GM19463 (cell line): ENCODE data around the gene OSBPL5.

ENCODE experiments used
- ATAC-seq: cut with Tn5 transposase; IDR thresholded peaks from one replicate; pipeline ENCODE4 v1.9.1; 2021; ENCODE audit warnings: mild to moderate bottlenecking, moderate library complexity; ENCODE audit not compliant: unreplicated experiment

Gene OSBPL5

GRCh38 chr11:3152471-3153110, 12.5 kb downstream of the OSBPL5 start:
- no peak for ATAC-seq

GRCh38 chr11:3150726-3151125, 14.4 kb downstream of the OSBPL5 start:
- ATAC-seq, result no peak

DNA sequence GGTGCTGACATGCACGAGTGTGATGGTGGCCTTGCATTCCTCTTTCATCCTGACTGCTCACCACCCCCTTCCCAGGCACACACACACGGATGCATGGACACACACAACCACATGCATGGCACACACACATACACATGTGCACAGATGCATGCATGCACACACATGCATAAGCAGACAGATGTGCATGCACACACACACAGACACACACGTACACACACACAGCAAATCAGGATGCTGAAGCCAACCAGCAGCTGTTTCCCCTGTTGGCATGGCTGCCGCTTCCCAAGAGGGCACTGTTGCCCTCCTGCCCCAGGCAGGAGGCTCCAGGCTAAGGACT, 15.3 kb downstream of the OSBPL5 start:
- ATAC-seq, result no peak

- no peak for ATAC-seq
These were observed 15.9 kb downstream of the OSBPL5 start for GRCh38 chr11:3148990-3149851.

GRCh38 chr11:3148255-3148989, 16.7 kb downstream of the OSBPL5 start:
- no peak for ATAC-seq

- no peak for ATAC-seq
These were observed 17.5 kb downstream of the OSBPL5 start for GRCh38 chr11:3147626-3148025.

DNA sequence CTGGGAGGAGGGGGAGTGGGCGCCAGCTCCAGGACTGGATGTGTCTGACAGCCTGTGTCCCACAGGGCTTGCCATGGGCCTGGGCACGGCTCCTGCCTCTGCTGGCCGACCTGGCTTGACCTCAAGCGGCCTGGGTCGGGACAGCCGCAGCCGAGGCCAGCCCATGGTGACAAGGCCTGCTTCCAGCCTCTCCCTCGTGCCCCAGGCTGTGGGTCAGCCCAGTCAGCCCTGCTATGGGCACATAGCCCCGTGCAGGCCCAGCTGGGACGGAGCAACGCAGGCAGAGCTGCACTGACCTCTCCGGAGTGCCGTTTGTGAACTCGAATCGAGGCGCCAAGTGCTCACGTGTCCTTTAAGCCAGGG, 17.9 kb downstream of the OSBPL5 start:
- no peak for ATAC-seq

DNA sequence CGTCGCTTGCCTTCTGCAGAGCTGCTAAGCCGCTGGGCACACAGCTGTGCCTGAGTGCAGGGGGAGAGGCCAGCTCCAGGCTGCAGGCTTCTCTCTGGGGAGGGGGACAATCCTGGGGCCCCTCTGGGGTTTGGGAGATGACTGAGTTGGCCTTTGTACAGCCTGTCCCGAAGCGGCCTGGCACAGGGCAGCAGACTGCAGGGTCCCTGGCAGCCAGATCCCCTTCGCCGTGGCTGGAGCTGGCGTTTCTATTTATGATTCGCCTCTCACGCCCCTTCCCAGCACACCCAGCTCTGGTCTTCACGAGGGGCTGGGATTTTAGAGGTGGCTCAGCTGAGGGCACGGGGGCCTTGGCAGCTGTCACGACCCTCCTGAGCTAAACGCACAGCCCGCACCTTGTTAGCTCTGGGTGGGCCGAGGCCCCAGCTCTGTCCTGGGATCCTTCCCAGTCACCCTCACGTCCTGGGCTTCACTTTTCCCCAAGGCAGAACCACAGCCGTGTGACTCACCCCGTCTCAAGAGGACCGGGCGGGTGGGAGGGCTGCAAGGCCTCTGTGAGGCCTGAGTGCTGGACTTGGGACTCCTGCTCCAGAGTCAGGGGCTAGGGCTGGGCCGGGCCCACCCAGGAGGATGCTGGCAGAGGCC, 18.4 kb downstream of the OSBPL5 start:
- ATAC-seq, result no peak

DNA sequence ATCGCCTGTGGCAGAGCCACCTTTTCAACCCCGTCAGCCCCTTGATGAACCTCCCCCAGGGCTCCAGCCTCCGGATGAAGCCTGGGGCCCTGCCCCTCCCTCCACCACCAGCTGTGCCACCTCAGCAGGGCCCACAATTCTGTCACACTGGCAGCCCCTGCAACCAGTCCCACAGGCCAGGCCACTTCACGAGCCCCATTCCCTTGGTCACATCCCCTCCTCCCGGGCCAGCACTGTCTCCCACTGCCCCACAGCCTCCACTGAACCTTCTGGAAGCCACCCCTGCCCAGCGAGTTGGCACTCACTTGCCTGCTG, 19.9 kb downstream of the OSBPL5 start:
- no peak for ATAC-seq

DNA sequence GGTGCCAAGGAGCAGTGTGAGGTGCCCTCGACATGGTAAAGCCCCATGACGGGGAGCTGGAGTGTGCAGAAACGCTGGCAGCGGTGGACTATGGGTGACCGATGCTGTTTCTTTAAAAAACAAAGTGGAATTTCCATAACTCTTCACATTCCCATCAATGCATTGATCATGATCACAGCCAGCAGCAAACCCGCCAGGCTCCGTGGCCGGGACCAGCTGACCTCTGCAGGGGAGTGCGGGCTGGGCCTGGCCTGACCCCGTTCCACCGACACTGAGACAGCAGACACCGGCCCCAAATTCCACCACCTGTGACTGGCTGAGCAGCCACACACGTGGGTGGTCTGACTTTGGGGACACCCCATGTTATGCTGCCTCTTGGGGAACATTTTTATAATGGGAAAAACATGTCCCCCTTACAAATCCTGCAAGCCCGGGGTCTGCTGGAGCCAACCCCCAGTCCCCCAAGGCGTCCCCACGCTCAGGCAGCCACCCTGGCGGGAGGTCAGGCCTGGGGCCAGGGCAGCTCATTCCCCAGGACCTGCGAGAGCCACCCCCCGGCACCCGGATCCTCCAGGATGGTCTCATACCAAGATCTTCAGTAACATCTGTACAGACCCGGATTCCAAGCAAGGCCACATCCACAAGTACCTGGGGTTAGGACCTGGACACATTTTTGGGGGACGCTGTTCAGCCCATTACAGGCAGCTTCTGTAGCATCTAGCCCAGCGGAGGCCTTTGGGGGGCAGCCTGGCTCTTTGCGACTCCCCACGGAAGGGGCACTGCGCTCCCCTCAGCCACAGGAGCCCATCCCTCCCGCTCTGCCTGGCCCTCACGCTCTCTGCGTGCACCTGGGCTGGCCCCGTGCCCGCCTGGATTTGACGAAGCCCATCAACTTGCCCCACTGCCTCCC, 20.6 kb downstream of the OSBPL5 start:
- ATAC-seq, result no peak

DNA sequence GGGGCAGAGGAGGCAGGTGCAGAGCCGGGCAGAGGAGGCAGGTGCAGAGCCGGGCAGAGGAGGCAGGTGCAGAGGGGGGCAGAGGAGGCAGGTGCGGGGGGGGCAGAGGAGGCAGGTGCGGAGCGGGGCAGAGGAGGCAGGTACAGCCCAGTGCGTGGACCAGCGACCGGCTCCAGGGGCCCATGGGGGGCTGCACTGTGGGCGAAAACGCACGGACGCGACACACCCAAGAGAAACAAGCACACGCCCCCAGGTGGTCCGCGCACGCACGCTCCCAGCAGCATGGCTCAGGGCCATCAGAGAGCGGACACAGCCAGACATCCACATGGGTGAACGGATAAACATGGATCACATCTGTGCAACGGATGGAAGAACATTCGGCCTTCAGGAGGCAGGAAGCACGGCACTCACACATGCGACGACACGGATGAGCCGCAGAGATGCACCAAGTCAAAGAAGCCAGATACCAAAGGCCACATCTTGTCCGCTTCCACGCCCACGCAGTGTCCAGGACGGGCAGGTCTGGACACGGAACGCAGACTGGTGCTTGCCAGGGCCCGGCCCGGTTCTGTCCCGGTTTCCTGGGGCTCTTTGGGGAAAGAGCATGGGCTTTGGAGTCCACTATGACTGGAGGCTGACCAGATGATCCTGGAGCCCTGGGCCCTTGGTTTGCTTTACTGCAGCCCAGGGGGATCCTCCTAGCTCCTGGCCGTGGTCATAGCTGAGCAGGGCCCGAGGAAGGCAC, 21.8 kb downstream of the OSBPL5 start:
- ATAC-seq, result no peak

DNA sequence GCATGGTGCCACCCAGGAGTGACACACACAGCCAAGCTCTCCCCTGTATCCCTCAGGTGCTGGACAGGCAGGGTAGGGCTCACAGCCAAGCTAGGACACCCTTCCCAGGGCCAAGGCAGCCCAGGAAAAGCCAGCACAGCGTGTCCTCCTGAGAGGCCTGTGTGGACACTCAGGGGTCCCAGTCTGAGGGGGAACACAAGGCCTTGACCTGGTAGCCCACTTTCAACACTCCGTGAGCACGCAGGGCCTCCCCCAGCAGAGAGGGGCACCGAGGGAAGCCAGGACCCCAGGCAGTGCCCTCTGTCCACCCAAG, 24.9 kb downstream of the OSBPL5 start:
- no peak for ATAC-seq

DNA sequence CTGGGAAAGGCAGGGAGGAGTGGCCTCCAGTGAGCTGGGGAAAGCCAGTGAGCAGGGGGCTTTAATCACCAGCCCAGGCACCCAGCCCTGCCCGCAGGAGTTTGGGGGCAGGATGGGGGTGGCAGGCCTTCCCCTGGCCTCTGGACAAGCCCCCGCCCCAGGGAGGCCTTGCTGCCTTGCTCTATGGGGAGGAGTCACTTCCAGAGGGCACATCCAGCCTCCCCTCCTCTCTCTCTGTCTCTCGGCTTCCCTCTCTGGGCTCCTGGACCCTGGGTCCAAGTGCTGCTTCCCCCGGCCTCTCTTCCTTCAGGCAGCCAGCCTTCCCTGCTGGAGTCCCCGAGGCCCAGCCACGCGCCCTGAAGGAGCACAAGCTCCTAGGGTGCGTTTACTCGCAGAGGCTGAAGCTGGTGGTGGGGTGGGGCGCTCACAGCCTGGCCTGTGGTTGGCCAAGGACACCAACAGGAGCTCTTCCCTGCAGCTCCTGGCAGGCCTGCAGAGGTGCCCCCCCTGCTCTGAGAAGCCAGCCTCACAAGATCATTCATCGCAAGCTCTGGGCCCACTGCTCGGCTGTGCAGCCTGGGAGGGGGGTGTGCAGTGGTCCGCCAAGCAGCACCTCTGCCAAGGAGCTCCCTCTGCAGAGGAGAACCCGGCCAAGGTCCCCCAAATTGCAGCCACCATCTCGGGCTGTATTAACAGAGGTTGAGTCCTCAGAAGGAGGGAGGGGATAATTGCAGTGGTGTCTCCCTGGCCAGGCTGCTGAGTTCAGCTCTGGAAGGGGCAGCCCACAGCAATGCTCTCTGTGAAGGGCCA, 25.4 kb downstream of the OSBPL5 start:
- no peak for ATAC-seq

DNA sequence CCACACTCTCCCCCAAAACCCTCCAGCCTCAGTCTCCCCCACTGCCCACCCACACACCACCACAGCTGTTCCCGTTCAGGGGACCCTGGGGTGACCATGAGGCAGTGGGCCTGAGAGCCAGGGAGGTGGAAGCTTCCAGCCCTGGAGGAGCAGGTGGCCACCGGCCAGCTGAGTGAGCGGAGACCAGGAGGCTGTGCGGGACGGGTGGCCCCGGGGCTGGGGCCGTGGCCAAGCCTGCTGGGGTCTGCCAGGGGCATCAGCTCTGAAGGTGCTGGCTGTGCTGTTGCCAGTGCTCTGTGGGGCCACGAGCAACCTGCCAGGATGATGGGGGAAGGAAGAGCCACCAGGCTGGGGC, 26.0 kb downstream of the OSBPL5 start:
- no peak for ATAC-seq

DNA sequence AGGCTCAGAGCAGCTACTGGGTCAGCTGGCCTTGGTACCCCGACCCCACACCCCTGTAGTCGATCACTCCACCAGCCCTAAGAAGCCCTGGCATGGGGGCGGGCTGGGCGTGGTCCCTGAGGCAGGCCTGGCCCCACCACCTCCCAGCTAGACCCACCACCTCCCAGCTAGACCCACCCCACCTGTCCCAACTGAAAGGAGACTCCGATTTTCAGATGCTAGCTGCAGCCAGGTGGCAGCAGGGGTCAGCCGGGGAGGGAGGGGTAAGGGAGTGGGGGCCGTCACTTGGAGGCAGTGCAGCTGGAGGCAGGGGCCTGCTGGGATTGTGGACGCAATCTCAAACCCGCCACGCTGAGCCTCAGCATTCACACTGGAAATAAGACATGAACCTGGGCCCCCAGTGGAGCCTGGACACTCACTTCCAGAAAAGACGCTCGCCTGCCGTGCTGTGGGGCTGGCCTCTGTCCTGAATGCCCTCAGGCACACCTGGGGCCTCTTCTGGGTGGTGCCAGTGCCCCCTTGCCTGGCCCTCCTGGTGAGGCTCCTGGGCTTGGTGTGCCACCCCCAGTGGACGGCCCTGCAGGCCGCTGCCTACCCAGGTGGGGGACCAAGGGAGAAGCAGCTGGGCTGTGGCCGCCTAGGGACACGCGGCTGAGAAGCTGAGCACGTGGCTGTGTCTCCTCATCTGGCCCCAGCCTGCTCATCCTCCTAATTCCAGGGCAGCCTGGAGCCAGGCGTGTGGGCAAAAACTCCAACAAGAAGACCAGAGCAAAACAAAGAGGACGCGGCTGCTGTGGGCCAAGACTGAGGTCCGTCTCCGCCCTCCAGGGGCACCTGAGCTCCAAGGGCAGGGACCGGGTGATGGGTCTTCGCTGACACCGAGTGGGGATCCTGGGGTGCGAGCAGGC, 26.7 kb downstream of the OSBPL5 start:
- ATAC-seq, result no peak

- no peak for ATAC-seq
These were observed 27.5 kb downstream of the OSBPL5 start for GRCh38 chr11:3137486-3138177.

DNA sequence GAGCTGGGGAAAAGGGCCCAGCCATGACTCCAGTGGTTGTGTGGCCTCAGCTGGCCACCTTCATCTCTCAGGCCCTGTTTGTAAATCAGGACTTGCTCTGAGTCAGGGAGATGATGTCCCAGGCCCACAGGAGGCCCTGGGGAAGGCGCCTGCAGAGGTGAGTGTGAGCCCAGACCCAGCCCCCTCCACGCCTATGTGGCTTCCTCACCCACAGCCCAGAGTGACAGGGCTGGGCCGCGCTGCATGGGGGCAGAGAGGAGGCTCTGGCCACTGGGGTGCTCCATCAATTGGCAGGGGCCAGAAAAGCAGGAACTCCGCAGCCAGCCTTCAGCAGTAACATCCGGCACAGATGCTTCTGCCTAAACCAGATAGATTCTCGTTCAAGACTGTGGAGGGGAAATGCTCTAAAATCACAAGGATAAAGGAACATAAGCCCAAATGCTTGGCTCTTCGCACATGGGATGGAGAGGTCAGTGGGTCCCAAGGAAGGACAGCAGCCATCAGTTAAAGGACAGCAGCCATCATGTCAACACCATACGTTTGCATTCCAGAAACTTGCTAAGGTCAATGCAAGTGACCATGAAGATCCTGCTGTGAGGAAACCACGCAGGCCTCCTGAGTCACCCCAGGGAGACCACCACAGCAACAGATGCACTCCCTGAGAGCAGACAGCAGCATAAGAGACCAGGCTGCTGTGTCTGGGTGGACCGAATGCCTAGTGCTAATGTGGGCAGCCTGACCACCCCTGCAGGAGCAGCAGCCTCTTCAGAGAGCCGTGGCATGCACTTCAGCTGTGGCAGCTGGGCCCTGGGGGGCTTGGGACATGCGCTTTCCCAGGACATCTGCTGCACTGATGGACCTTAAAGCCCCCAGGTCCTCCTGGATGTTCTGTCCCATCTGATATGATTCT, 28.3 kb downstream of the OSBPL5 start:
- ATAC-seq, result no peak
